ENCODE measurements around the gene TSPAN15.

Gene TSPAN15

GRCh38 chr10:69467928-69468750 is 16.9 kb downstream of the TSPAN15 start:
- ATAC-seq (replicated peaks) (no peak), DNase-seq (no peak)
- no peaks in the 10 kb centered on the region for H3K36me3 Mint-ChIP-seq (ENCODE audit: insufficient read depth)
- no peak overlapping the region for H3K4me3 Mint-ChIP-seq
- H3K27ac Mint-ChIP-seq, result peak overlapping the region in 1 of 2 donors; percentile 76
- H3K9me3 Mint-ChIP-seq, result no peaks in the 10 kb centered on the region
- H3K27me3 Mint-ChIP-seq, result peaks cover 15 to 20% of the 10 kb centered on the region in 2 donors
- H3K4me1 Mint-ChIP-seq (ENCODE audit: low read depth in 2 of 2), result peaks cover 0 to 36% of the 10 kb centered on the region in 2 donors

DNA sequence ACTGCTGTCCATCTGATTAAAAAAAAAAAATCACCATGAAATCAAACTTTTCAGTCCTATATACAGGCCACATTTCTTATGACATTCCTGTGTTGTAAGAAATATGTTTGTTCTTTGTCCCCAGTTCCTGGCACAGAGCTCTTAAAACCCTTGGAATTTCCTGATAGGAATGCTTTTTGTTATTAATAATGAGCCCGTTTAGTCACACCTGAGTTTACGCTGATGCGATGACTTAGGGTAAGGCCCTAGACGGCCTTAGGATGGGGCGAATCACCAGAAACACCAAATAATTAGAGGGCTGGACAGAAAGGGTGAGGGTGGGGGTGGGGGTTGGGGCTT is 17.5 kb downstream of the TSPAN15 start:
- H3K4me1 Mint-ChIP-seq (ENCODE audit: low read depth in 2 of 2), result peaks cover 0 to 34% of the 10 kb centered on the region in 2 donors
- no peak overlapping the region for H3K4me3 Mint-ChIP-seq
- peak overlapping the region in 1 of 2 donors; percentile 76 for H3K27ac Mint-ChIP-seq
- no peaks in the 10 kb centered on the region for H3K36me3 Mint-ChIP-seq (ENCODE audit: insufficient read depth)
- H3K9me3 Mint-ChIP-seq, result no peaks in the 10 kb centered on the region
- H3K27me3 Mint-ChIP-seq, result peaks cover 20 to 23% of the 10 kb centered on the region in 2 donors
- DNase-seq (no peak), ATAC-seq (replicated peaks) (no peak)

GRCh38 chr10:69469976-69470375 is 18.7 kb downstream of the TSPAN15 start:
- H3K36me3 Mint-ChIP-seq (ENCODE audit: insufficient read depth), result no peaks in the 10 kb centered on the region
- peak overlapping the region in 1 of 2 donors; percentile 62 for H3K27ac Mint-ChIP-seq
- no peak overlapping the region for H3K4me3 Mint-ChIP-seq
- H3K4me1 Mint-ChIP-seq (ENCODE audit: low read depth in 2 of 2), result peaks cover 0 to 27% of the 10 kb centered on the region in 2 donors
- ATAC-seq (replicated peaks), result no peak
- peaks cover 31 to 32% of the 10 kb centered on the region in 2 donors for H3K27me3 Mint-ChIP-seq
- DNase-seq, result no peak
- H3K9me3 Mint-ChIP-seq, result no peaks in the 10 kb centered on the region

DNA sequence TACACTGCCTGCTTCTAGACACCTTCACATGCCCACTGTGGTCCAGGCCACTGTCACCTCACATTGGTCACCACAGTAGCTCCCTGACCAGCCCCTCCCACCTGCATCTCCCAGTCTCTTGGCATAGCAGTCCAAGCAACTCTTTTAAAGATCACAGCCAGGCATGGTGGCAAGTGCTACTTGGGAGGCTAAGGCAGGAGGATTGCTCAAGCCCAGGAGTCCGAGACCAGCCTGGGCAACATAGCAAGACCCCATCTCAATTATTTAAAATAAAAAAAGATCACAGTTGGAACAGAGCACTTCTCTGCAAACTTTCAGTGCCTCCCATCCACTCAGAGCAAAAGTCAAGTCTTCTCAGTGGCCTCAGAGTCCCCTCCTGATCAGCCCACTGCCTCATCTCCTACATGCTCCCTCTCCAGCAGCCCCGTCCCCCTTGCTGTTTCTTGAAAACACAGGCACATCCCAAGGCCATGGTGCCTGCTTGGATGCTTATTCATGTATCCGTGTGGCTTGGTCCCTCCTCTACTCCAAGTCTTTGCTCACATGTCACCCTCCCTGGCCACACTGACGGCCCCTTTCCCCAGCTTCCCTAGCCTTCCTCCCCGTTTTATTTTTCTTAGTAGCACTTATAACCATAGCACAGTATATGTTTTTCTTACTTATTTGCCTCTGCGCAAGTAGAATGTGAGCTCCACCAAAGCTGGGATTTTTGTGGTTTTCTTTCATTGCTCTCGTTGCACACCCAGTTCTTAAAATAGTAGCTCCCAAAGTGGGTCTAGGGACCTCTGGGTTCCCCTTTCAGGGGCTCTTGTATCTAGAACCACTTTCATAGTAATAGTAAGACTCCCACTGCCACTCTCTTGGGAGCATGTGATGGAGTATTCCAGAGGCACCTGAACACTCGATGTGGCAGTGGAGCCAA is 19.5 kb downstream of the TSPAN15 start:
- H3K27me3 Mint-ChIP-seq, result peaks cover 38 to 39% of the 10 kb centered on the region in 2 donors
- no peak for ATAC-seq (replicated peaks)
- H3K4me1 Mint-ChIP-seq (ENCODE audit: low read depth in 2 of 2), result peaks cover 0 to 20% of the 10 kb centered on the region in 2 donors
- no peaks in the 10 kb centered on the region for H3K9me3 Mint-ChIP-seq
- peak overlapping the region in 1 of 2 donors; percentile 62 for H3K27ac Mint-ChIP-seq
- DNase-seq, result no peak
- no peaks in the 10 kb centered on the region for H3K36me3 Mint-ChIP-seq (ENCODE audit: insufficient read depth)
- H3K4me3 Mint-ChIP-seq, result no peak overlapping the region

- peaks cover 3% of the 10 kb centered on the region for H3K36me3 Mint-ChIP-seq (ENCODE audit: insufficient read depth)
- DNase-seq, result no peak
- H3K27ac Mint-ChIP-seq, result peak overlapping the region in 1 of 2 donors; percentile 11
- H3K4me3 Mint-ChIP-seq, result no peak overlapping the region
- no peaks in the 10 kb centered on the region for H3K9me3 Mint-ChIP-seq
- peaks cover 0 to 15% of the 10 kb centered on the region in 2 donors for H3K4me1 Mint-ChIP-seq (ENCODE audit: low read depth in 2 of 2)
- ATAC-seq (replicated peaks), result no peak
- H3K27me3 Mint-ChIP-seq, result peaks cover 38 to 39% of the 10 kb centered on the region in 2 donors
Observed at GRCh38 chr10:69472142-69472541, 20.9 kb downstream of the TSPAN15 start.

DNA sequence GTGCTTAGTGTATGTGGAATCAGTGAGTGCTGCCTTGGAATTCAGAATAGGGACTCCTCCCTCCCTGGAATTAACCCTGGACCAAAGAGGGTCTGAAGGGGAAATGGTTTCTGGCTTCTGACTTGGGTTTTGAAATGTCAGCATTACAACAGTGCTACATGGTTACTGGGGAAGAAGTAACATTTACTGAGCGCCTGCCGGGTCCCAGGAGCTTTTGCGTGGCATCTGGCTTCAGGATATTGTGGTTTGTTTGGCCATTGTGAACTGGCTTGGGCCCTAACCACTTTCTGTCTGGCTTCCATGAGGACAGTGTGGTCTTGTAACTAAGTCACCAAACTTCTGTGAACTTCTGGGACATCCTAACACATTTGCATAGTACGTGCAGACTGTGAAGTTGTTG is 21.3 kb downstream of the TSPAN15 start:
- peaks cover 38 to 39% of the 10 kb centered on the region in 2 donors for H3K27me3 Mint-ChIP-seq
- no peak overlapping the region for H3K4me3 Mint-ChIP-seq
- H3K4me1 Mint-ChIP-seq (ENCODE audit: low read depth in 2 of 2), result peaks cover 0 to 15% of the 10 kb centered on the region in 2 donors
- H3K27ac Mint-ChIP-seq, result peak overlapping the region in 1 of 2 donors; percentile 11
- H3K36me3 Mint-ChIP-seq (ENCODE audit: insufficient read depth), result peaks cover 3% of the 10 kb centered on the region
- no peak for DNase-seq
- ATAC-seq (replicated peaks), result no peak
- H3K9me3 Mint-ChIP-seq, result no peaks in the 10 kb centered on the region

GRCh38 chr10:69473304-69473990 is 22.2 kb downstream of the TSPAN15 start:
- Mint-ChIP-seq H3K4me1 (ENCODE audit: low read depth in 2 of 2) (peaks cover 0 to 15% of the 10 kb centered on the region in 2 donors), H3K9me3 (no peaks in the 10 kb centered on the region), H3K27me3 (peaks cover 38 to 39% of the 10 kb centered on the region in 2 donors), H3K27ac (no peak overlapping the region), H3K4me3 (no peak overlapping the region), H3K36me3 (ENCODE audit: insufficient read depth) (peaks cover 3% of the 10 kb centered on the region)
- ATAC-seq (replicated peaks) (no peak), DNase-seq (no peak)

- Mint-ChIP-seq H3K4me1 (ENCODE audit: low read depth in 2 of 2) (peaks cover 0 to 15% of the 10 kb centered on the region in 2 donors), H3K4me3 (no peak overlapping the region), H3K9me3 (no peaks in the 10 kb centered on the region), H3K27me3 (peaks cover 38 to 39% of the 10 kb centered on the region in 2 donors), H3K27ac (peak overlapping the region in 1 of 2 donors; percentile 84), H3K36me3 (ENCODE audit: insufficient read depth) (peaks cover 3% of the 10 kb centered on the region)
- DNase-seq, result no peak
- no peak for ATAC-seq (replicated peaks)
Observed at GRCh38 chr10:69474742-69475432, 23.6 kb downstream of the TSPAN15 start.

DNA sequence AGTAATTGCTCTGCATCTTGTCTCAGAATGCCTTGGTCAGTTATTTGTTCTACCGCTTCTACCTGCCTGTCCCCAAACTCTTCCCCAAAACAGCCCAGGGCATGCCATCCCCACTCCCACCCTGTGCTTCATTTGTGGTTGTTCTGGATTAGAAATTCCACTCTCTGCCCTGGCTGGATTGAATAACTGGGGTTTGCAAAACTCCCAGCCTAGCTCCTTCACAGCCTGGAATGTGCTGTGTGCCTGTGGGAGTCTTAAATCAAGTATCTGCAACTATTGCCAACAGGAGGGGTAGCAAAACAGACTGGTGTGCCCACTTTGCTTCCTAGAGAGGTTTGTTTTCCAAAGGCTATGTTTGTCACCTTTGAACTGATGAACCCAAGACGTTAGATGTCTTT is 24.2 kb downstream of the TSPAN15 start:
- ATAC-seq (replicated peaks) (no peak), DNase-seq (no peak)
- Mint-ChIP-seq H3K27me3 (peaks cover 38 to 39% of the 10 kb centered on the region in 2 donors), H3K27ac (no peak overlapping the region), H3K36me3 (ENCODE audit: insufficient read depth) (peaks cover 3% of the 10 kb centered on the region), H3K4me3 (no peak overlapping the region), H3K4me1 (ENCODE audit: low read depth in 2 of 2) (peaks cover 0 to 12% of the 10 kb centered on the region in 2 donors), H3K9me3 (no peaks in the 10 kb centered on the region)

DNA sequence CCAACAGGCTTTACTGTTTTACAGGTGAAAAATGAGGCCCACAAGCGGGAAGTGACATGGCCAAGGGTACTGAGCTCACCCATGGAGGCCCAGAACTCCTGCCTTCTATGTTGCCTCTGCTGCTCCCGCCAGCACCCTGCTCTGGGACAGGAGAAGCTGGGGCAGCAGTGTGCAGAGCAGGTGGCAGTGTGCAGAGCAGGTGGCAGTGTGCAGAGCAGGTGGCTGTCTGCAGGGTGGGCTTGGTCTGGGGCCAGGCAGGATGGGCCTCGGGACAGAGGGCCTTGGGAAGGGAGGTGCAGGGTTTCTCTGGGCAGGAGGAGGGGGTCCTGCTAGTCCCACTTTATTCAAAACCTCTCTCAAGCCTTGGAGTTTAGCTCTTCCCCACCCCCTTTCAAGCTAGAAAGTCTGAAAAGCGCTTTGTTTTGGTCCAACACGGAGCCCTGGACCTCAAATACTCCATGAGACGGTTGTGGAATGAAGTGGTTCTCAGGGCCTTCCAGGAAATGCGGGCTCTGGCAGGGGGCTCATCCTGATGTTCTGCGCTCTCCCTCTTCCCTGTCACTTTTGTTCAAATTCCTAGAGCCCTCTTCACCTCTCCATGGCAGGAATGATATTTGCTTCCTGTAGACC is 26.8 kb downstream of the TSPAN15 start:
- Mint-ChIP-seq H3K27ac (peak overlapping the region in 1 of 2 donors; percentile 4), H3K4me1 (ENCODE audit: low read depth in 2 of 2) (peaks cover 0 to 7% of the 10 kb centered on the region in 2 donors), H3K9me3 (no peaks in the 10 kb centered on the region), H3K27me3 (peaks cover 20 to 24% of the 10 kb centered on the region in 2 donors), H3K4me3 (no peak overlapping the region), H3K36me3 (ENCODE audit: insufficient read depth) (peaks cover 3% of the 10 kb centered on the region)
- no peak for ATAC-seq (replicated peaks)
- no peak for DNase-seq

GRCh38 chr10:69479240-69480067 is 28.2 kb downstream of the TSPAN15 start:
- DNase-seq, result no peak
- H3K4me1 Mint-ChIP-seq (ENCODE audit: low read depth in 2 of 2), result peaks cover 0 to 7% of the 10 kb centered on the region in 2 donors

DNA sequence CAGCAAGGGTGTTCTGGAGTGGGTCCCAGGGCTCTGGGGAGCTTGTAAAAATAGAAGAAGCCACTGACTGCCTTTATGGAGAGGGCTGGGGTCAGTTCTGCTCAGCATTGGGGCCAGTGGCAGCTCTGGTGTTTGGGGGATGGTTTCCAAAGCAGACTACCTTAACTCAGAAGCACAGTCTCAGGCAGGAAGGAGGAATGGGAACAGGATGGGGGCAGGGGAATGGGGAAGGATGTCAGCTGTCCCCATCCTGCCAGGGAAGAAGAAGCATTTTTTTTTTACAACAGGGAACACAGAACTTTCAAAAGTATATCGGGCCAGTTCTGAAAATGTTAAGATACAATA is 28.8 kb downstream of the TSPAN15 start:
- H3K27ac Mint-ChIP-seq, result peak overlapping the region in 1 of 2 donors; percentile 61

More at GRCh38 chr10:69479240-69480067, 28.2 kb downstream of the TSPAN15 start:
- peaks cover 3% of the 10 kb centered on the region for H3K36me3 Mint-ChIP-seq (ENCODE audit: insufficient read depth)
- no peak for ATAC-seq (replicated peaks)
- peak overlapping the region in 1 of 2 donors; percentile 61 for H3K27ac Mint-ChIP-seq
- no peaks in the 10 kb centered on the region for H3K9me3 Mint-ChIP-seq
- no peak overlapping the region for H3K4me3 Mint-ChIP-seq
- peaks cover 19% of the 10 kb centered on the region in 2 donors for H3K27me3 Mint-ChIP-seq

More for the DNA sequence above, 28.8 kb downstream of the TSPAN15 start:
- ATAC-seq (replicated peaks), result no peak
- Mint-ChIP-seq H3K4me3 (no peak overlapping the region), H3K9me3 (no peaks in the 10 kb centered on the region), H3K4me1 (ENCODE audit: low read depth in 2 of 2) (peaks cover 0 to 7% of the 10 kb centered on the region in 2 donors), H3K27me3 (peaks cover 13 to 14% of the 10 kb centered on the region in 2 donors), H3K36me3 (ENCODE audit: insufficient read depth) (peaks cover 3% of the 10 kb centered on the region)
- no peak for DNase-seq

Measured in effector memory CD8-positive, alpha-beta T cell (primary cell).